Suppressor macrophage (primary cell): ENCODE data around the gene EHBP1.

Experiments used
- DNase-seq, 4 experiments: peaks; one replicate each; pipeline ENCODE4 v3.0.0-alpha.2; 2020 to 2022

Gene EHBP1

GRCh38 chr2:63078852-63079606 is 373.5 kb downstream of the EHBP1 start:
- peak in 3 of 4 experiments; percentile 31 to 54 (median 34) for DNase-seq

- no peak for DNase-seq
Observed at GRCh38 chr2:63081404-63081803, 375.9 kb downstream of the EHBP1 start.

- DNase-seq, result no peak
Observed at GRCh38 chr2:63086687-63087086, 381.2 kb downstream of the EHBP1 start.

- DNase-seq, result no peak
Observed at GRCh38 chr2:63092401-63092800, 386.9 kb downstream of the EHBP1 start.

GRCh38 chr2:63092857-63093256 is 387.3 kb downstream of the EHBP1 start:
- DNase-seq, result no peak

- DNase-seq, result no peak
Observed at GRCh38 chr2:63093502-63093901, 388.0 kb downstream of the EHBP1 start.
